ENCODE data around the gene CDK5.
A peak's percentile ranks its signal among the peaks of the same experiment; 100 is the strongest.
"Not testable (repeated sequence)": the region's sequence is repeated elsewhere in the genome, so short reads cannot be mapped to it uniquely, and the experiment has no call there.

Gene CDK5

GRCh38 chr7:151056666-151057505 is 811 bp downstream of the CDK5 start:
- DNase-seq (ENCODE audit: low spot score), result no peak

GRCh38 chr7:151056283-151056665 is 1.4 kb downstream of the CDK5 start:
- no peak for DNase-seq (ENCODE audit: low spot score)

- no peak for DNase-seq (ENCODE audit: low spot score)
These were observed 3.9 kb downstream of the CDK5 start for GRCh38 chr7:151053751-151054150.

GRCh38 chr7:151053096-151053495 is 4.6 kb downstream of the CDK5 start:
- DNase-seq (ENCODE audit: low spot score), result no peak

- no peak for DNase-seq (ENCODE audit: low spot score)
These were observed 6.6 kb downstream of the CDK5 start for GRCh38 chr7:151051108-151051507.

GRCh38 chr7:151048911-151049463 is 8.7 kb downstream of the CDK5 start:
- DNase-seq (ENCODE audit: low spot score), result no peak

- no peak for DNase-seq (ENCODE audit: low spot score)
These were observed 9.5 kb downstream of the CDK5 start, which contains the start of gene ASIC3 for GRCh38 chr7:151047976-151048815. Gene ASIC3, plus strand, starts transcription at chr7:151048531. Its CDS starts 355 bp downstream, at chr7:151048886.

- no peak for DNase-seq (ENCODE audit: low spot score)
These were observed 10.8 kb downstream of the CDK5 start for GRCh38 chr7:151046603-151047573.

- no peak for DNase-seq (ENCODE audit: low spot score)
These were observed 11.7 kb downstream of the CDK5 start for GRCh38 chr7:151045967-151046366.

GRCh38 chr7:151045262-151045661 is 12.4 kb downstream of the CDK5 start:
- DNase-seq (ENCODE audit: low spot score), result no peak

GRCh38 chr7:151043959-151044358 is 13.7 kb downstream of the CDK5 start:
- no peak for DNase-seq (ENCODE audit: low spot score)

- DNase-seq (ENCODE audit: low spot score), result not testable (repeated sequence)
These were observed 14.2 kb downstream of the CDK5 start for GRCh38 chr7:151043449-151043848.

- DNase-seq (ENCODE audit: low spot score), result no peak
These were observed 16.9 kb downstream of the CDK5 start for GRCh38 chr7:151040616-151041375.

GRCh38 chr7:151039850-151040548 is 17.7 kb downstream of the CDK5 start:
- DNase-seq (ENCODE audit: low spot score), result no peak

- peak; percentile 85 for DNase-seq (ENCODE audit: low spot score)
These were observed 18.5 kb downstream of the CDK5 start for GRCh38 chr7:151038951-151039849.

- no peak for DNase-seq (ENCODE audit: low spot score)
These were observed 21.8 kb downstream of the CDK5 start for GRCh38 chr7:151035902-151036301.

GRCh38 chr7:151035026-151035717 is 22.5 kb downstream of the CDK5 start:
- no peak for DNase-seq (ENCODE audit: low spot score)

- no peak for DNase-seq (ENCODE audit: low spot score)
These were observed 23.2 kb downstream of the CDK5 start for GRCh38 chr7:151034312-151035025.

Measured in SW480 (cell line).